Measurements from ENCODE around the gene TUBA1A.

- TF ChIP-seq CTCF (IDR thresholded peaks at IDR 0.05 in 8 of 11, conservative IDR thresholded peaks at IDR 0.05 in 3 of 11) (no peak), POLR2A (IDR thresholded peaks at IDR 0.05) (no peak)
These were observed 23.7 kb upstream of the TUBA1A start for GRCh38 chr12:49212572-49212971.
